Testis (tissue), 3 donors: ENCODE results near the gene APOBEC3F. TPM values are rescaled to one million over a fixed set of nuclear protein-coding genes. Genes with fewer than 3 reads are reported as not detected.

ENCODE experiments used
- DNase-seq: peaks from one replicate; pipeline ENCODE4 v3.0.0-alpha.2; 2019
- H3K27ac ChIP-seq, 2 donors: fragments of 200-600 bp; sonication (generic); one replicate each; pipeline ENCODE4 v1.5.1; 2019
- H3K27me3 ChIP-seq: fragments of 200-600 bp; sonication (generic); one replicate; pipeline ENCODE4 v1.5.1; 2019
- H3K36me3 ChIP-seq: fragments of 200-600 bp; sonication (generic); one replicate; pipeline ENCODE4 v1.5.1; 2017; ENCODE audit warnings: low read depth; ENCODE audit errors: missing control alignments
- H3K4me1 ChIP-seq: fragments of 200-600 bp; sonication (generic); one replicate; pipeline ENCODE4 v1.5.1; 2019
- H3K4me3 ChIP-seq, 2 donors: fragments of 200-600 bp; sonication (generic); one replicate each; pipeline ENCODE4 v1.5.1; 2017 to 2019
- H3K9me3 ChIP-seq: fragments of 200-600 bp; sonication (generic); one replicate; pipeline ENCODE4 v1.5.1; 2017
- POLR2A ChIP-seq: fragments of 450-650 bp; IDR thresholded peaks from one replicate; pipeline ENCODE4 v1.6.1; 2017; ENCODE audit warnings: antibody characterized with exemption, mild to moderate bottlenecking, moderate library complexity
- WGBS, 2 donors: methylation state at CpG; one replicate each; pipeline ENCODE4 v1.1.5; 2018; 5-methylcytosine and 5-hydroxymethylcytosine counted together
- intact Hi-C: fragments of 100-400 bp; cut with DNase I; formaldehyde crosslinking; loops from one replicate; pipeline ENCODE4 v1.15.1; 2023; ENCODE audit warnings: low total_unique reads
- polyA plus RNA-seq: library from polyadenylated mRNA; stranded (reverse); fragments of 350-450 nt; fragmentation: Illumina TruSeq; extraction: RNeasy Lipid Tissue Mini Kit (QIAGEN cat#74804); gene quantifications from one replicate; pipeline ENCODE4 v1.2.3, GENCODE V29; 2014; ENCODE audit warnings: low read depth, low replicate concordance; ENCODE audit not compliant: insufficient read depth
- total RNA-seq, 2 donors: library from RNA; depleted of rRNA; stranded (reverse); fragments of >200 nt; gene quantifications; one replicate each; pipeline ENCODE4 v1.2.3, GENCODE V29; 2016
- TF ChIP-seq, protein P1 (sequence below), 3 experiments: fragments of 450-650 bp in 2 of 3; fragments of 200-600 bp in 1 of 3; sonication (generic) in 1 of 3; IDR thresholded peaks; one replicate each; pipeline ENCODE4 v1.5.1; 2016 to 2019; ENCODE audit warnings: antibody characterized with exemption in 3 of 3, mild to moderate bottlenecking in 2 of 3, moderate library complexity in 1 of 3

APOBEC3F gene
- total and polyA plus RNA-seq, 3 donors from 2014 or later = 19.0 to 30.5 (median 26.8) TPM

DNA sequence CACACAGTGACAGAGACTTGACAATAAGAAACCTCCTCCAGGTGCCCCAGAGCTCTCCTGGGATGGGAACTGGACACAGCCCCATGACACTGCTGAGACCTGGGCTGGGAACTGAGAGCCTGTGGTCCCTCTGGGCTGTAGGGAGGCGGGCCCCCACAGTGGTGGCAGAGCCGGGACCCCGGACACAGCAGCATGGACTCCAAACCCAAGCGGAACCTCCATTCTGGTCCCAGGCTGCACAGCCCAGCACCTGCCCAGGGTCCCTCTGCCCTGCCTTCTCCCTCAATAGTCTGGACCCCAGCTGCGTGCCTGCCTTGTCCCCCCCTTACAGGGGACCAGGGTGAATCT, 48.0 kb downstream of the APOBEC3F start:
- peaks cover 7% of the 10 kb centered on the region for H3K4me1 ChIP-seq
- intact Hi-C loops = no loop called here
- TF ChIP-seq POLR2A = no peak
- TF ChIP-seq, protein P1, sequence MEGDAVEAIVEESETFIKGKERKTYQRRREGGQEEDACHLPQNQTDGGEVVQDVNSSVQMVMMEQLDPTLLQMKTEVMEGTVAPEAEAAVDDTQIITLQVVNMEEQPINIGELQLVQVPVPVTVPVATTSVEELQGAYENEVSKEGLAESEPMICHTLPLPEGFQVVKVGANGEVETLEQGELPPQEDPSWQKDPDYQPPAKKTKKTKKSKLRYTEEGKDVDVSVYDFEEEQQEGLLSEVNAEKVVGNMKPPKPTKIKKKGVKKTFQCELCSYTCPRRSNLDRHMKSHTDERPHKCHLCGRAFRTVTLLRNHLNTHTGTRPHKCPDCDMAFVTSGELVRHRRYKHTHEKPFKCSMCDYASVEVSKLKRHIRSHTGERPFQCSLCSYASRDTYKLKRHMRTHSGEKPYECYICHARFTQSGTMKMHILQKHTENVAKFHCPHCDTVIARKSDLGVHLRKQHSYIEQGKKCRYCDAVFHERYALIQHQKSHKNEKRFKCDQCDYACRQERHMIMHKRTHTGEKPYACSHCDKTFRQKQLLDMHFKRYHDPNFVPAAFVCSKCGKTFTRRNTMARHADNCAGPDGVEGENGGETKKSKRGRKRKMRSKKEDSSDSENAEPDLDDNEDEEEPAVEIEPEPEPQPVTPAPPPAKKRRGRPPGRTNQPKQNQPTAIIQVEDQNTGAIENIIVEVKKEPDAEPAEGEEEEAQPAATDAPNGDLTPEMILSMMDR (IDR thresholded peaks at IDR 0.05) = no peak
- H3K4me3 ChIP-seq = no peak overlapping the region
- no peaks in the 10 kb centered on the region for H3K36me3 ChIP-seq
- WGBS, 2 donors = 80% methylated on average over 1 to 5 of the region's 5 CpGs
- H3K27me3 ChIP-seq = no peaks in the 10 kb centered on the region
- H3K9me3 ChIP-seq = no peaks in the 10 kb centered on the region
- no peak overlapping the region for H3K27ac ChIP-seq
- DNase-seq = no peak

DNA sequence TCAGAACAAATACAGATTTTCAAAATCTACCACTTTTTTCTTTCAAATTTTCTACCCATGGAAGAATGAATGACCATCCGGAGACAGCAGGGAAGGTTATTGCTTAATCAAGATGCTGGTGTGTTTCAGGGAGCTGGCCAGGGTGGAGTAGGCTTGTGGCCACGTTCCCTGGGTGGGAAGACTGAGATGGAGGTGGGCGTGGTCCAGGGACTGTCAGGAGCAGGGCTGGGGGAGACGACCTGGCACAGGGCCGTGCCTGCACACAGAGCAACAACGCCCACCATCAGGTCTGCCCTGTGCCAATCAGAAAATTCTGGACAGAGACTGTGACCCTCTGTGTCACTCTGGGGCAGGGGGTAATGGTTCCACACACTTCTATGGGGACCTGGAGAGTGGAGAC, 49.3 kb downstream of the APOBEC3F start:
- no peak overlapping the region for H3K4me3 ChIP-seq
- H3K4me1 ChIP-seq = peaks cover 7% of the 10 kb centered on the region
- no peaks in the 10 kb centered on the region for H3K9me3 ChIP-seq
- 74 to 86% methylated on average over 6 of the region's 6 CpGs for WGBS, 2 donors
- DNase-seq = no peak
- TF ChIP-seq, protein P1 (IDR thresholded peaks at IDR 0.05) = no peak
- TF ChIP-seq POLR2A = no peak
- no peaks in the 10 kb centered on the region for H3K36me3 ChIP-seq
- intact Hi-C loops = no loop called here
- H3K27ac ChIP-seq = no peak overlapping the region
- no peaks in the 10 kb centered on the region for H3K27me3 ChIP-seq

DNA sequence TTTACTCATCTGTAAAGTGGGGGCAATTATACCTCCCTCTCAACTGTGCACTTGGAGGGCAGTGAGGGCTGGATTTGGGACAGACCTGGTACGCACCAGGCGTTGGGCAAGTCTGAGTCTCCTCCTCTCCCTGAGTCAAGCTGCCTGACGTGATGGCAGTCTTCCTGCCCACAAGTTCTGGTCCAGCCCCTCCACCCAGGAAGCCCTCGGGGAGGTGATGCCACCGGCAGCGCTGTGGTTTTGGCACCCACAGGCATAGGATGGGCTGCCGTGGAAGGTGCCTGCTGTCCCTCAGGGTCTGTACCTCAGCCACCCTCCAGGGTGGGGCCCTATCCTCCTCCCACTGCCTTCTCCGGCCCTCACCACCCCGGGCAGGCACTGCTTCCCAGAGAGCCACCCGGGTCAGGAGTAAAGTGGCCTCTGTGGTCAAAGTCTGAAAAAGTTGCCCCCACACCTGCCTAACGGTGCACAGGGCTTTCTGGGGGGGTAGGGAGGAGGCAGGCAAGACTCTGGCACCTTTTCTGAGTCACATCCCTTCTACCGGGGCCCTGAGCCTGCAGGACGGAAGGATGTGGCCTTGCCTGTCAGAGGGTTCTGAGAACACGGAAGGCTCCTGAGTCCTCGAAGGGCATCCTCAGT, 49.9 kb downstream of the APOBEC3F start:
- Histone ChIP-seq H3K36me3 (no peaks in the 10 kb centered on the region), H3K27ac (no peak overlapping the region), H3K4me3 (no peak overlapping the region), H3K9me3 (no peaks in the 10 kb centered on the region), H3K27me3 (no peaks in the 10 kb centered on the region), H3K4me1 (peaks cover 7% of the 10 kb centered on the region)
- no peak for DNase-seq
- TF ChIP-seq, protein P1 (IDR thresholded peaks at IDR 0.05) = no peak
- TF ChIP-seq POLR2A = no peak
- intact Hi-C loops = no loop called here
- WGBS, 2 donors = 77 to 90% methylated on average over 13 to 15 of the region's 15 CpGs

DNA sequence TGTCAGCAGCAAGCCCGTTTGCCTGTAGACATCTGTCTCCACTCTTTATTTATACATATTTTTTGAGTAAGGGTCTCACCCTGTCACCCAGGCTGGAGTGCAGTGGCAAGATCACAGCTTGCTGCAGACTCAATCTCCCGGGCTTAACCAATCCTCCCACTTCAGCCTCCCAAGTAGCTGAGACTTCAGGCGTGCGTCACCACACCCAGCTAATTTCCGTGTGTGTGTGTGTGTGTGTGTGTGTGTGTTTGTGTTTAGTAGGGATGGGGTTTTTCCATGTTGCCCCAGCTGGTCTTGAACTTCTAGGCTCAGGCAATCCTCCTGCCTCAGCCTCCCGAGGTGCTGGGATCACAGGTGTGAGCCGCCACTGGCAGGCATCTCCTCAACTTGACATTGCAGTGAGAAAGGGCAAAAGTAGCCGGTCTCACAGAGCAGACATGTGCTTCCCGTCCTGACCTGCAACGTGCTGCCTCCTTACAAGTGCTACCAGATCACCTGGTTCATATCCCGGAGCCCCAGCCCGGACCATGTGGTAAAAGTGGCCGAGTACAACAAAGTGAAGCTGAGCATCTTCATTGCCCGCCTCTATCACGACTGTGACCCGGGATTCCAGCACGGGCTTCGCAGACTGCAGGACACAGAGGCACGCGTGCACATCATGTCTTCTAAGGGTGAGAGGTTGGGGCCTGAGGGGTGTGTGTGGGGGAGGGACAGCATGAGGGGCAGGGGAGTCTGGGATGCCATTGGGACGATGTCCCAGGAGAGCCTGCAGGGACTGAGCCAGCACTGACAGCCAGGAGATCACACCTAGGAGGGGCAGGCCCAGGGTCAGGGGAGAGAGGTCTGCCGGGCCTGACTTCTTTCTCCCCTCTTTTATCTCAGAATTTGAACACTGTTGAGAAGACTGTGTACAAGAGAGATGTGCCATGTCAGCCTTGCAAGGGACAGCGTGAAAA, 50.7 kb downstream of the APOBEC3F start:
- 84 to 87% methylated on average over 21 to 23 of the region's 23 CpGs for WGBS, 2 donors
- intact Hi-C loops = no loop called here
- Histone ChIP-seq H3K27ac (no peak overlapping the region), H3K36me3 (no peaks in the 10 kb centered on the region), H3K27me3 (no peaks in the 10 kb centered on the region), H3K9me3 (no peaks in the 10 kb centered on the region), H3K4me3 (no peak overlapping the region), H3K4me1 (peaks cover 12% of the 10 kb centered on the region)
- no peak for TF ChIP-seq POLR2A
- TF ChIP-seq, protein P1 (IDR thresholded peaks at IDR 0.05) = no peak
- DNase-seq = no peak
